H1 (cell line): ENCODE results near the gene OAT. TPM values are rescaled to one million over a fixed set of nuclear protein-coding genes. Genes with fewer than 3 reads are reported as not detected.

ENCODE experiments used
- ATF2 ChIP-seq: IDR thresholded peaks from 2 replicates; pipeline ENCODE4 v1.6.1; 2012; ENCODE audit warnings: low read length, inconsistent platforms
- CHD2 ChIP-seq: IDR thresholded peaks from 2 replicates; pipeline ENCODE4 v1.6.1; 2012; ENCODE audit warnings: low read length, improper control_type of control experiment
- CHD7 ChIP-seq: fragments of 300-600 bp; sonication (generic); IDR thresholded peaks from 2 replicates; pipeline ENCODE4 v1.7.1; 2012; ENCODE audit warnings: low read length, moderate library complexity, mild to moderate bottlenecking, inconsistent platforms; ENCODE audit not compliant: insufficient replicate concordance
- CTBP2 ChIP-seq: IDR thresholded peaks from 2 replicates; pipeline ENCODE4 v1.7.0; 2011; ENCODE audit warnings: borderline replicate concordance, mild to moderate bottlenecking, moderate library complexity, mixed read lengths, low read length; ENCODE audit not compliant: insufficient read depth, insufficient read length
- JUND ChIP-seq: IDR thresholded peaks from 2 replicates; pipeline ENCODE4 v1.6.1; 2011; ENCODE audit warnings: mild to moderate bottlenecking, improper control_type of control experiment, low read length
- SIN3A ChIP-seq, 2 experiments: IDR thresholded peaks in 1 of 2; conservative IDR thresholded peaks in 1 of 2; 2 replicates each; pipeline ENCODE4 v1.6.1; 2011 to 2012; ENCODE audit warnings: low read length in 2 of 2, improper control_type of control experiment in 1 of 2, low read depth in 1 of 2, mild to moderate bottlenecking in 1 of 2
- SP2 ChIP-seq: IDR thresholded peaks from 2 replicates; pipeline ENCODE4 v1.6.1; 2012; ENCODE audit warnings: mild to moderate bottlenecking, low read length, inconsistent platforms
- SRF ChIP-seq: IDR thresholded peaks from 2 replicates; pipeline ENCODE4 v1.6.1; 2011; ENCODE audit warnings: mild to moderate bottlenecking, low read depth, low read length, moderate library complexity
- USF2 ChIP-seq: IDR thresholded peaks from 2 replicates; pipeline ENCODE4 v1.6.1; 2011; ENCODE audit warnings: low read length, improper control_type of control experiment
- polyA plus RNA-seq, 7 experiments: library from polyadenylated mRNA; depleted of rRNA in 3 of 7; stranded (reverse) in 5 of 7; unstranded in 2 of 7; fragments of >200 nt in 5 of 7; fragments of 200-250 nt in 2 of 7; gene quantifications; 1 replicate in 5 of 7; 2 replicates in 1 of 7; 4 replicates in 1 of 7; pipeline versions ENCODE4 v1.2.1 to v1.2.3, GENCODE V29; 2011 to 2013; ENCODE audit warnings: missing spikeins in 2 of 7, mixed read lengths in 2 of 7
- total RNA-seq: library from RNA; stranded (reverse); fragmentation: NEBNext Ultra II Directional; extraction: Animal tissue kit (Norgen Biotek cat#: 25700); gene quantifications from 2 replicates; pipeline ENCODE4 v1.2.1, GENCODE V29; 2021

OAT gene
- total and polyA plus RNA-seq, 2 of the 8 experiments (the other 6 are each of a cell fraction or from before 2014, with no cell fraction given), result 67.8 to 121 TPM

- no peak for TF ChIP-seq CHD7
- TF ChIP-seq SRF, result no peak
- no peak for TF ChIP-seq SIN3A (conservative IDR thresholded peaks at IDR 0.05 in 1 of 2, IDR thresholded peaks at IDR 0.05 in 1 of 2; ENCODE audit: low read depth in 1 of 2, low read length in 2 of 2)
- TF ChIP-seq USF2, result no peak
- TF ChIP-seq SP2, result no peak
- no peak for TF ChIP-seq JUND
- TF ChIP-seq CTBP2, result no peak
- no peak for TF ChIP-seq ATF2
- no peak for TF ChIP-seq CHD2
Observed at GRCh38 chr10:124362568-124362967, 56.2 kb downstream of the OAT start (continued).
